H1 (cell line): ENCODE data around the gene LDHAL6A.

Source experiments
- RAD21 ChIP-seq, 2 experiments: IDR thresholded peaks in 1 of 2; conservative IDR thresholded peaks in 1 of 2; 2 replicates each; pipeline ENCODE4 v1.6.1; 2011; ENCODE audit warnings: low read depth in 2 of 2, low read length in 2 of 2, improper control_type of control experiment in 1 of 2, inconsistent platforms in 1 of 2, mild to moderate bottlenecking in 1 of 2, moderate library complexity in 1 of 2
- TF ChIP-seq, protein P1 (sequence below), 3 experiments: IDR thresholded peaks; 1 replicate in 2 of 3; 2 replicates in 1 of 3; pipeline versions ENCODE4 v1.5.1 to v1.6.1; 2011; ENCODE audit warnings: low read length in 3 of 3, mild to moderate bottlenecking in 3 of 3, inconsistent platforms in 2 of 3, low read depth in 1 of 3, moderate library complexity in 1 of 3; ENCODE audit not compliant: insufficient read depth in 1 of 3; ENCODE audit errors: control extremely low read depth in 1 of 3

DNA sequence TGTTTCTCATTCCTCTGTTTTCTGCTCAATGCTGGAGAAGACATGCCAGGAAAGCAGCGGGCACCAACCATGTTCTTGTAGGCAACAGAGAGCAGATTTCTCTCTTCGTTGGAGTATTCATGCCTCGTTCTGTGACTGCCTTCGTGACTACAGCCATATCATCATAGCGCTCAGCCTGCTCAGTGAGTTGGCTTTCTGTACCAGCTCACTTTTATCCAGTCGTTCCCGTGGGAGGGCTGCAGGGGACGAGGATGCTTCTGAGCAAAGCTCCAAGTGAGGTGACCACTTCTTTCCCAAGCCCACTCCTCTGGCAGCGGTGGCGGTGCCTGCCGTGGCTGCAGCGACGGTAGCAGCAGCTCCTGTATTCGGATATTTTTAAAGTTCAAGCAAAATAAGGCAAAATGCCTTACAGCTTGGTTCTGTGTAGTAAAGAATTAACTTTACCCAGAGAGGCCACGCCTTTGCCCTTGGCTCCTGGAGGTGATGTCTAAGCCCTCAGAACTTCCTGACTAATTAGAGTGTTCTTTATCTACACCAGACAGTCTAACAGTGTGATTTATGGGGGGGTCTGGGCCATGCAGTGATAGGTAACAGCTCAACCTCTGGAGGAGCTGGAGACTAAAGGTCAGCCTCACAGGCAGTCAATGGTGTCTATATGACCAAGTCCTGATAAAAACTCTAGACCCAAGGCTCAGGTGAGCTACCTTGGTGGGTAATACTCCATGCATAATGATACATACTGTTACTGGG lies 35.3 kb downstream of the LDHAL6A start:
- TF ChIP-seq, protein P1, sequence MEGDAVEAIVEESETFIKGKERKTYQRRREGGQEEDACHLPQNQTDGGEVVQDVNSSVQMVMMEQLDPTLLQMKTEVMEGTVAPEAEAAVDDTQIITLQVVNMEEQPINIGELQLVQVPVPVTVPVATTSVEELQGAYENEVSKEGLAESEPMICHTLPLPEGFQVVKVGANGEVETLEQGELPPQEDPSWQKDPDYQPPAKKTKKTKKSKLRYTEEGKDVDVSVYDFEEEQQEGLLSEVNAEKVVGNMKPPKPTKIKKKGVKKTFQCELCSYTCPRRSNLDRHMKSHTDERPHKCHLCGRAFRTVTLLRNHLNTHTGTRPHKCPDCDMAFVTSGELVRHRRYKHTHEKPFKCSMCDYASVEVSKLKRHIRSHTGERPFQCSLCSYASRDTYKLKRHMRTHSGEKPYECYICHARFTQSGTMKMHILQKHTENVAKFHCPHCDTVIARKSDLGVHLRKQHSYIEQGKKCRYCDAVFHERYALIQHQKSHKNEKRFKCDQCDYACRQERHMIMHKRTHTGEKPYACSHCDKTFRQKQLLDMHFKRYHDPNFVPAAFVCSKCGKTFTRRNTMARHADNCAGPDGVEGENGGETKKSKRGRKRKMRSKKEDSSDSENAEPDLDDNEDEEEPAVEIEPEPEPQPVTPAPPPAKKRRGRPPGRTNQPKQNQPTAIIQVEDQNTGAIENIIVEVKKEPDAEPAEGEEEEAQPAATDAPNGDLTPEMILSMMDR (IDR thresholded peaks at IDR 0.05; ENCODE audit: control extremely low read depth in 1 of 3, insufficient read depth in 1 of 3, low read depth in 1 of 3, low read length in 3 of 3), result no peak
- TF ChIP-seq RAD21 (IDR thresholded peaks at IDR 0.05 in 1 of 2, conservative IDR thresholded peaks at IDR 0.05 in 1 of 2; ENCODE audit: low read depth in 2 of 2, low read length in 2 of 2), result no peak
